ENCODE measurements around the gene LNPEP. TPM values are rescaled to one million over a fixed set of nuclear protein-coding genes. Genes with fewer than 3 reads are reported as not detected.

The LNPEP gene
- total and polyA plus RNA-seq, 10 of the 15 experiments (the other 5 are each of a cell fraction or from before 2014, with no cell fraction given): 5.6 to 54.9 (median 25.0) TPM

DNA sequence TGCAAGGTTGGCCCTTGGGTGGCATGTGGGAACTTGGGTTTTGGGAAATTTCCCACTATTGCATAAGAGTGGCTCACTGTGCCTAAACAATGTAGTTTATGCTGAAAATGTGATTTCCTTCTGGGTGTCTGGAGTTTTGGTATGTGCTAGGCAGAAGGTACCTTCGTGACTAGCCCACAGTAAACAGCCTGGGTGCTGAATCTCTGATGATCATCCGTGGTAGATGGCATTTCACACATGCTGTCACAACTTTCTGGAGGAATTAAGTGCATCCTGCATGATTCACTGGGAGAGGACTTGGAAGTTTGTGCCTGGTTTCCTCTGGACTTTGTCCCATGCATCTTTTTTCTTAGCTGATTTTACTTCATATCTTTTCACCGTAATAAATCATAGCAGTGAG lies 64.5 kb downstream of the LNPEP start:
- no peak for DNase-seq (ENCODE audit: low read depth, low spot score)
- Histone ChIP-seq H3K9ac (ENCODE audit: control insufficient read depth, insufficient read depth, low read length) (no peak overlapping the region), H3K4me1 (ENCODE audit: control insufficient read depth, insufficient read depth, low read length) (no peaks in the 10 kb centered on the region), H3K4me3 (no peak overlapping the region), H3K9me3 (replicated peaks; ENCODE audit: control insufficient read depth, insufficient read depth, low read length) (no peaks in the 10 kb centered on the region), H3K79me2 (ENCODE audit: control insufficient read depth, insufficient read depth, low read length) (no peaks in the 10 kb centered on the region), H2AFZ (ENCODE audit: control insufficient read depth, low read depth, low read length) (no peak overlapping the region), H3K27ac (ENCODE audit: control insufficient read depth, insufficient read depth) (no peak overlapping the region), H3K4me2 (ENCODE audit: control insufficient read depth, insufficient read depth) (no peak overlapping the region), H3K36me3 (ENCODE audit: control insufficient read depth in 2 of 2, insufficient read depth in 2 of 2, low read length in 1 of 2) (peaks cover 4 to 38% of the 10 kb centered on the region in 2 experiments), H3K27me3 (replicated peaks in 1 of 2; ENCODE audit: control insufficient read depth in 2 of 2, insufficient read depth in 2 of 2, low read length in 1 of 2) (no peaks in the 10 kb centered on the region), H4K20me1 (ENCODE audit: control insufficient read depth, insufficient read depth) (no peaks in the 10 kb centered on the region)
- SMC1A ChIA-PET (ENCODE audit: uncharacterized antibody, unreplicated experiment): no interaction called here
- WGBS (ENCODE audit: insufficient coverage, insufficient replicate concordance, low lambda C conversion rate, missing lambda C conversion rate): 96% methylated on average over 3 of the region's 3 CpGs
- RAD21 ChIA-PET (ENCODE audit: unreplicated experiment): no interaction called here
- CTCF ChIA-PET: interaction anchor here (1.0 kb wide), 1 partner anchor 131 kb away, joined by 3 read pairs; no protein-coding TSS in a partner anchor
- no peak for ATAC-seq
- POLR2A ChIA-PET: no interaction called here
- FAIRE-seq: no peak
- no TSS peak for BruUV-seq (replicated peaks)
- intact Hi-C loops (cut with micrococcal nuclease; ENCODE audit: unreplicated experiment): no loop called here
- in situ Hi-C loops (cut with MboI): loop anchor here (25.0 kb wide), 1 partner anchor 1887 kb away; no protein-coding TSS in a partner anchor
- TF ChIP-seq JUND (IDR thresholded peaks at IDR 0.05; ENCODE audit: low read depth, low read length): no peak
- TF ChIP-seq EGR1 (IDR thresholded peaks at IDR 0.05; ENCODE audit: borderline replicate concordance in 1 of 2, low read depth in 2 of 2, low read length in 2 of 2): no peak
- no peak for TF ChIP-seq STAT1 (conservative IDR thresholded peaks at IDR 0.05)
- TF ChIP-seq ZBED1 (IDR thresholded peaks at IDR 0.05; ENCODE audit: borderline replicate concordance): no peak
- TF ChIP-seq BRCA1 (IDR thresholded peaks at IDR 0.05; ENCODE audit: low read depth, low read length): no peak
- TF ChIP-seq ASH2L (IDR thresholded peaks at IDR 0.05; ENCODE audit: borderline replicate concordance, low read depth): no peak
- no peak for TF ChIP-seq ZNF622 (IDR thresholded peaks at IDR 0.05)
- no peak for TF ChIP-seq MEF2A (IDR thresholded peaks at IDR 0.05; ENCODE audit: insufficient read depth, low read depth, low read length)
- no peak for TF ChIP-seq ATF7 (IDR thresholded peaks at IDR 0.05; ENCODE audit: low read depth)
- no peak for TF ChIP-seq CBX5 (IDR thresholded peaks at IDR 0.05; ENCODE audit: low read depth)

All from GM12878 (cell line).